ENCODE results near the gene QSOX2.

- TF ChIP-seq POLR2AphosphoS5 (IDR thresholded peaks at IDR 0.05; ENCODE audit: low read depth, low read length) (no peak), SIN3A (IDR thresholded peaks at IDR 0.05; ENCODE audit: borderline replicate concordance, insufficient read depth, low read length) (no peak), REST (IDR thresholded peaks at IDR 0.05; ENCODE audit: insufficient read depth in 1 of 2, low read depth in 2 of 2, low read length in 2 of 2) (no peak), TAF1 (IDR thresholded peaks at IDR 0.05; ENCODE audit: borderline replicate concordance, insufficient read depth, low read length) (no peak), FOXP2 (optimal IDR thresholded peaks at IDR 0.05; ENCODE audit: borderline replicate concordance, extremely low read depth, extremely low read length, insufficient read depth) (no peak)
These were observed 14.8 kb downstream of the QSOX2 start for GRCh38 chr9:136230773-136231172.

All from PFSK-1 (cell line).